ENCODE results near the gene SERPINC1.
"Not testable (repeated sequence)": the region's sequence is repeated elsewhere in the genome, so short reads cannot be mapped to it uniquely, and the experiment has no call there.

SERPINC1 gene
- total RNA-seq = 0 to 0.19 (median 0) reads per million in 3 donors

- Histone ChIP-seq H3K4me1 (ENCODE audit: control insufficient read depth, insufficient read depth, low read length, poor library complexity, severe bottlenecking) (no peaks in the 10 kb centered on the region), H3K36me3 (ENCODE audit: control insufficient read depth, insufficient read depth, low read length) (no peaks in the 10 kb centered on the region), H3K4me3 (ENCODE audit: insufficient read depth, low read depth, low read length, poor library complexity, severe bottlenecking) (no peak within 1 kb of the TSS), H3K27me3 (replicated peaks; ENCODE audit: control insufficient read depth, insufficient read depth, low read length, poor library complexity, severe bottlenecking) (no peaks in the 10 kb centered on the region), H3K9me3 (ENCODE audit: control insufficient read depth, low read length) (no peaks in the 10 kb centered on the region), H3K27ac (ENCODE audit: insufficient read depth, low read length, poor library complexity, severe bottlenecking) (no peak within 1 kb of the TSS)
- DNase-seq = no peak
Observed at GRCh38 chr1:173917149-173917548, at the start of gene SERPINC1. TSS of gene SERPINC1 (minus strand) at chr1:173917327. CDS start at chr1:173917259, 68 bp downstream.

GRCh38 chr1:173965896-173966295 is 48.8 kb upstream of the SERPINC1 start:
- H3K4me3 ChIP-seq (ENCODE audit: insufficient read depth, low read depth, low read length, poor library complexity, severe bottlenecking); H3K4me1 ChIP-seq (ENCODE audit: control insufficient read depth, insufficient read depth, low read length, poor library complexity, severe bottlenecking); DNase-seq; H3K9me3 ChIP-seq (ENCODE audit: control insufficient read depth, low read length); H3K27me3 ChIP-seq (replicated peaks; ENCODE audit: control insufficient read depth, insufficient read depth, low read length, poor library complexity, severe bottlenecking); H3K27ac ChIP-seq (ENCODE audit: insufficient read depth, low read length, poor library complexity, severe bottlenecking): not testable (repeated sequence)
- H3K36me3 ChIP-seq (ENCODE audit: control insufficient read depth, insufficient read depth, low read length) = peaks cover 65% of the 10 kb centered on the region

DNA sequence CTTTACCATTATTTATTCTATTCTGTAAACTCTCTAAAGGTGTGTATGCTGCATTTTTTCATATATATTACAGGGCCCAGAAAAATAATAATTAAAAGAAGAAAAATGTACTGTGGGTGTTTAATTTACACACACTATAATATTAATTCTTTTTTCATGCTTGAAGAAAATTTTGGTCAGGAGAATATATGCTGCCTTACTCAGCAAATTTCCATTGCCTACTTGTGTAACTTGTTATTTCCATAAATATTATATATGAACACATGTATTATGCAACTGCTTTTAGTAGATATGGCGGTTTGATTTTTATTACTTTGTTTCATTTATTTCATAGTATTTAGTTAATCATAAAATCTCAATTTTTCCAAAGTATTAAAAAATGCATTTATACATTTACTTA is 46.4 kb upstream of the SERPINC1 start:
- H3K36me3 ChIP-seq (ENCODE audit: control insufficient read depth, insufficient read depth, low read length) = peaks cover 67% of the 10 kb centered on the region
- no peaks in the 10 kb centered on the region for H3K27me3 ChIP-seq (replicated peaks; ENCODE audit: control insufficient read depth, insufficient read depth, low read length, poor library complexity, severe bottlenecking)
- no peaks in the 10 kb centered on the region for H3K4me1 ChIP-seq (ENCODE audit: control insufficient read depth, insufficient read depth, low read length, poor library complexity, severe bottlenecking)
- H3K27ac ChIP-seq (ENCODE audit: insufficient read depth, low read length, poor library complexity, severe bottlenecking) = no peak overlapping the region
- no peaks in the 10 kb centered on the region for H3K9me3 ChIP-seq (ENCODE audit: control insufficient read depth, low read length)
- DNase-seq = no peak
- no peak overlapping the region for H3K4me3 ChIP-seq (ENCODE audit: insufficient read depth, low read depth, low read length, poor library complexity, severe bottlenecking)

- Histone ChIP-seq H3K27ac (ENCODE audit: insufficient read depth, low read length, poor library complexity, severe bottlenecking) (no peak overlapping the region), H3K4me1 (ENCODE audit: control insufficient read depth, insufficient read depth, low read length, poor library complexity, severe bottlenecking) (no peaks in the 10 kb centered on the region), H3K27me3 (replicated peaks; ENCODE audit: control insufficient read depth, insufficient read depth, low read length, poor library complexity, severe bottlenecking) (no peaks in the 10 kb centered on the region), H3K36me3 (ENCODE audit: control insufficient read depth, insufficient read depth, low read length) (peaks cover 56% of the 10 kb centered on the region), H3K9me3 (ENCODE audit: control insufficient read depth, low read length) (no peaks in the 10 kb centered on the region), H3K4me3 (ENCODE audit: insufficient read depth, low read depth, low read length, poor library complexity, severe bottlenecking) (no peak overlapping the region)
- DNase-seq = no peak
Observed at GRCh38 chr1:173960625-173961024, 43.5 kb upstream of the SERPINC1 start.

DNA sequence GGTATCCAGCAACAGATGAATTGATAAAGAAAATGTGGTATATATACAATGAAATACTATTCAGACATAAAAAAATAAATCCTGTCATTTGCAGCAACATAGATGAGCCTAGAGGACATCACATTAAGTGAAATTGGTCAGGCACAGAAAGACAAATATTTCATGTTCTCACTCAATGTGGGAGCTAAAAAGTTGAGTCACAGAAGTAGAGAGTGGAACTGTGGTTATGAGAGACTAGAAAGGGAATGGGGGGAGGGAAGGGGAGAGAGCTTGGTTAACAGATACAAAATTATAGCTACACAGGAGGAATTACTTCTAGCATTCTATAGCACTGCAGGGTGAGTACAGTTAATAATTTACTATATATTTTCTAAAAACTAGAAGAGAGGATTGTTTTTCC is 37.1 kb upstream of the SERPINC1 start:
- Histone ChIP-seq H3K4me1 (ENCODE audit: control insufficient read depth, insufficient read depth, low read length, poor library complexity, severe bottlenecking) (no peaks in the 10 kb centered on the region), H3K36me3 (ENCODE audit: control insufficient read depth, insufficient read depth, low read length) (peaks cover 31% of the 10 kb centered on the region), H3K9me3 (ENCODE audit: control insufficient read depth, low read length) (no peaks in the 10 kb centered on the region), H3K27ac (ENCODE audit: insufficient read depth, low read length, poor library complexity, severe bottlenecking) (no peak overlapping the region), H3K27me3 (replicated peaks; ENCODE audit: control insufficient read depth, insufficient read depth, low read length, poor library complexity, severe bottlenecking) (no peaks in the 10 kb centered on the region), H3K4me3 (ENCODE audit: insufficient read depth, low read depth, low read length, poor library complexity, severe bottlenecking) (no peak overlapping the region)
- DNase-seq = no peak

- peaks cover 62% of the 10 kb centered on the region for H3K36me3 ChIP-seq (ENCODE audit: control insufficient read depth, insufficient read depth, low read length)
- no peaks in the 10 kb centered on the region for H3K4me1 ChIP-seq (ENCODE audit: control insufficient read depth, insufficient read depth, low read length, poor library complexity, severe bottlenecking)
- H3K4me3 ChIP-seq (ENCODE audit: insufficient read depth, low read depth, low read length, poor library complexity, severe bottlenecking) = no peak overlapping the region
- no peaks in the 10 kb centered on the region for H3K9me3 ChIP-seq (ENCODE audit: control insufficient read depth, low read length)
- H3K27me3 ChIP-seq (replicated peaks; ENCODE audit: control insufficient read depth, insufficient read depth, low read length, poor library complexity, severe bottlenecking) = no peaks in the 10 kb centered on the region
- no peak for DNase-seq
- no peak overlapping the region for H3K27ac ChIP-seq (ENCODE audit: insufficient read depth, low read length, poor library complexity, severe bottlenecking)
Observed at GRCh38 chr1:173948594-173948993, 31.5 kb upstream of the SERPINC1 start.

DNA sequence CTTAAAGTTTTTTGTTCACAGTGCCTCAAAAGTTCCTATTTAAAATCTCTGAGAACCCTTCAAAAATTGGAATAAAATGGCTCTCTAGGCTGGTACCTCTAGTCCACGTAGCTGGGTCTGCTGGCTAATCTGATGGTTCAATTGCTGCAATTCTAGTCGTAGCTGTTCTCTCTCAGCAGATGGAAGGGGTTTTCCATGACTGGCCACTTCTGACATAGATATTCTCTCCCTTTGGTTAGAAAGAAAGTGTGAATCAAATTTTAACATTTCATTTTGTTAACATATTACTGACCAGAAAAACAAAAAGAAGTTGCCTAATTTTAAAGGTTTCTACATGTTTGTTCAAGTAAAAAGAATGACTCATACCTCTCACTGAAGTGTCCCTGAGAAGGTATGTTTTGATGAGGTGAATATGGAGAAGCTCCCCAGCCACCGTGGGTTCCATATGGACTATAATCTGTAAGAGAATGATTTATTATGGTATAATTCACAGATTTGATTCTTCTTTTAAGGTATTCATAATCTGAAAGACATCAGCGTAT is 29.3 kb upstream of the SERPINC1 start:
- Histone ChIP-seq H3K27me3 (replicated peaks; ENCODE audit: control insufficient read depth, insufficient read depth, low read length, poor library complexity, severe bottlenecking) (no peaks in the 10 kb centered on the region), H3K4me1 (ENCODE audit: control insufficient read depth, insufficient read depth, low read length, poor library complexity, severe bottlenecking) (no peaks in the 10 kb centered on the region), H3K27ac (ENCODE audit: insufficient read depth, low read length, poor library complexity, severe bottlenecking) (no peak overlapping the region), H3K36me3 (ENCODE audit: control insufficient read depth, insufficient read depth, low read length) (peaks cover 61% of the 10 kb centered on the region), H3K4me3 (ENCODE audit: insufficient read depth, low read depth, low read length, poor library complexity, severe bottlenecking) (no peak overlapping the region), H3K9me3 (ENCODE audit: control insufficient read depth, low read length) (no peaks in the 10 kb centered on the region)
- DNase-seq = no peak

DNA sequence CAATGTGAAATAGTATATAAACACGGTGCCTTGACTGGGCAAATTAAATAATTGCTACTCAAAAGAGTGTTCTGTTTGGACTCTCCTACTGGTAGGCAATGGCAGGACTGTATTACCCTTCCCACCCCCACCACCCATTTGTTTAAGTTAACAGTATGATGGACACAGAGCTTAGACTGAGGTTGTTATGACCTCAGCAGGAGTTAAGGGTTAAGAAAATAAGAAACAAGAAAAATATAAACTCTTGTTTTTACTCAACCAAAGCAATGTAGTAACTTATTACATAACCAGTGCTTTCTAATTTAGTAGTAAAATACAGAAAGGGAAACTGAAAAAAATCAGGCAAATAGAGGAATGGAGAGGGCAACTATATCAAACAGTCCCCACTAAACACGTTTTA is 19.9 kb upstream of the SERPINC1 start:
- Histone ChIP-seq H3K36me3 (ENCODE audit: control insufficient read depth, insufficient read depth, low read length) (peaks cover 50% of the 10 kb centered on the region), H3K27me3 (replicated peaks; ENCODE audit: control insufficient read depth, insufficient read depth, low read length, poor library complexity, severe bottlenecking) (no peaks in the 10 kb centered on the region), H3K4me1 (ENCODE audit: control insufficient read depth, insufficient read depth, low read length, poor library complexity, severe bottlenecking) (no peaks in the 10 kb centered on the region), H3K27ac (ENCODE audit: insufficient read depth, low read length, poor library complexity, severe bottlenecking) (no peak overlapping the region), H3K4me3 (ENCODE audit: insufficient read depth, low read depth, low read length, poor library complexity, severe bottlenecking) (no peak overlapping the region), H3K9me3 (ENCODE audit: control insufficient read depth, low read length) (no peaks in the 10 kb centered on the region)
- DNase-seq = no peak

DNA sequence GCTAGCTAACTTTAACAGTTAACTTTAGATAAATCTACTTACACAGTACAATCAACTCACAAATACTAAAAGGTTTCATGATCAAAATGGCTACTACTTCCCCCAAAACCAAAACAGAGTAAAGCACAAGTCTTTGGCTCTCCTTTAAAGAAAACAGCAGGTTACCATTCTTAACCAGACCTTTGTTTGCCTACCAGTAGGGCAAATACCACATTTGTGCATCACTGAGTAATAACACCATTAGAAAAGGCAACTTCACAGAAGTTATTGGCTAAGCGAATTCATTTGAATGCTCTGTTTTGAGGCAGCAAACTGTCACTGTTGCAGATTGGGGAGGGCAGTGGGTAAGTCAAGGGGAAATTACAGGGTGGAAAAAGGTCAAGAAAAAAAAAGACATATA is 17.3 kb upstream of the SERPINC1 start:
- no peak overlapping the region for H3K4me3 ChIP-seq (ENCODE audit: insufficient read depth, low read depth, low read length, poor library complexity, severe bottlenecking)
- no peak overlapping the region for H3K27ac ChIP-seq (ENCODE audit: insufficient read depth, low read length, poor library complexity, severe bottlenecking)
- DNase-seq = no peak
- no peaks in the 10 kb centered on the region for H3K4me1 ChIP-seq (ENCODE audit: control insufficient read depth, insufficient read depth, low read length, poor library complexity, severe bottlenecking)
- no peaks in the 10 kb centered on the region for H3K9me3 ChIP-seq (ENCODE audit: control insufficient read depth, low read length)
- H3K36me3 ChIP-seq (ENCODE audit: control insufficient read depth, insufficient read depth, low read length) = peaks cover 32% of the 10 kb centered on the region
- no peaks in the 10 kb centered on the region for H3K27me3 ChIP-seq (replicated peaks; ENCODE audit: control insufficient read depth, insufficient read depth, low read length, poor library complexity, severe bottlenecking)

- DNase-seq; H3K27ac ChIP-seq (ENCODE audit: insufficient read depth, low read length, poor library complexity, severe bottlenecking); H3K4me1 ChIP-seq (ENCODE audit: control insufficient read depth, insufficient read depth, low read length, poor library complexity, severe bottlenecking); H3K9me3 ChIP-seq (ENCODE audit: control insufficient read depth, low read length); H3K4me3 ChIP-seq (ENCODE audit: insufficient read depth, low read depth, low read length, poor library complexity, severe bottlenecking); H3K27me3 ChIP-seq (replicated peaks; ENCODE audit: control insufficient read depth, insufficient read depth, low read length, poor library complexity, severe bottlenecking): not testable (repeated sequence)
- H3K36me3 ChIP-seq (ENCODE audit: control insufficient read depth, insufficient read depth, low read length) = peaks cover 15% of the 10 kb centered on the region
Observed at GRCh38 chr1:173930541-173930940, 13.4 kb upstream of the SERPINC1 start.
